Heart left ventricle (tissue), 13 donors: ENCODE results near the gene PLAC9.

Experiments
- POLR2A ChIP-seq, 2 donors: fragments of 450-650 bp; IDR thresholded peaks; one replicate each; pipeline ENCODE4 v1.6.1; 2017; ENCODE audit warnings: antibody characterized with exemption in 2 of 2, mild to moderate bottlenecking in 2 of 2, moderate library complexity in 2 of 2
- TF ChIP-seq, protein P1 (sequence below), 12 donors: fragments of 200-600 bp; sonication (generic) in 4 of 12; IDR thresholded peaks; one replicate each; pipeline versions ENCODE4 v1.5.0 to v1.8.0; 2018 to 2022; ENCODE audit warnings: antibody characterized with exemption in 12 of 12, mild to moderate bottlenecking in 5 of 12
- donor health status: ischemic (EF 13 %, LVEDD 7.1; RV severe dilation, severe dysfunction).
- donor health status: DM: no; HTN: yes; CAD: no.
- donor health status: DM: no; HTN: no; CAD: no.
- donor health status: ischemic (EF 25% LVEDD 6.9; RV normal size, moderate dysfunction).
- donor health status: ischemic (EF 25% LVEDD 5.7; RV mildly dilated, moderate dysfunction).
- donor health status: ischemic (EF 35%, LVEDD 5.7; RV mildly dilated, moderate dysfunction).
- donor health status: nonischemic (EF 11% LVEDD 7.7; RV severe dilation, severe dysfunction).
- donor health status: DM: yes; HTN: yes; CAD: no.
- donor health status: PGD.
- donor health status: ischemic (EF 29% LVEDD 5.4; RV normal size, mild dysfunction).
- donor health status: nonischemic (EF 23%, LVEDD 6.1; RV moderate dilation, normal function).

DNA sequence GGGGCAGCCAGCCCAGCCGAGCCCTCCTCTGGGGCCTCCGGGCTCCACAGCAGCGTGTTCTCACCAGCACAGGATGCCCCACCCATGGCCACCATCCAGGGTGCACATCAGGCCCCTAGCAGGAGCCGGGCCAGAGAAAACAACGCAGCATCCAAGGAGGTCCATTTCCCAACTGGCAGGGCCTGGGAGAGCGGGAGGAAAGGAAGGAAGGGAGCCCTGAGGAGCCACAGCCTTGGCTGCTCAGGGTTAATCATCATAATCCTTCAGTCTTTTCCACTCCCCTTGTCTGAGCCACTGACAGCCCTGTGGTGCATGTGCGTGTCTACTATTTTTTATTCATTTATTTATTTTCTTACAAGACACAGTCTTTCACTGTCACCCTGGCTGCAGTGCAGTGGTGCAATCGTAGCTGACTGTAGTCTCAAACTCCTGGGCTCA lies 3.6 kb downstream of the PLAC9 start:
- TF ChIP-seq, protein P1, sequence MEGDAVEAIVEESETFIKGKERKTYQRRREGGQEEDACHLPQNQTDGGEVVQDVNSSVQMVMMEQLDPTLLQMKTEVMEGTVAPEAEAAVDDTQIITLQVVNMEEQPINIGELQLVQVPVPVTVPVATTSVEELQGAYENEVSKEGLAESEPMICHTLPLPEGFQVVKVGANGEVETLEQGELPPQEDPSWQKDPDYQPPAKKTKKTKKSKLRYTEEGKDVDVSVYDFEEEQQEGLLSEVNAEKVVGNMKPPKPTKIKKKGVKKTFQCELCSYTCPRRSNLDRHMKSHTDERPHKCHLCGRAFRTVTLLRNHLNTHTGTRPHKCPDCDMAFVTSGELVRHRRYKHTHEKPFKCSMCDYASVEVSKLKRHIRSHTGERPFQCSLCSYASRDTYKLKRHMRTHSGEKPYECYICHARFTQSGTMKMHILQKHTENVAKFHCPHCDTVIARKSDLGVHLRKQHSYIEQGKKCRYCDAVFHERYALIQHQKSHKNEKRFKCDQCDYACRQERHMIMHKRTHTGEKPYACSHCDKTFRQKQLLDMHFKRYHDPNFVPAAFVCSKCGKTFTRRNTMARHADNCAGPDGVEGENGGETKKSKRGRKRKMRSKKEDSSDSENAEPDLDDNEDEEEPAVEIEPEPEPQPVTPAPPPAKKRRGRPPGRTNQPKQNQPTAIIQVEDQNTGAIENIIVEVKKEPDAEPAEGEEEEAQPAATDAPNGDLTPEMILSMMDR (IDR thresholded peaks at IDR 0.05): no peak
- no peak for TF ChIP-seq POLR2A (IDR thresholded peaks at IDR 0.05)
